KG1 (cell line): ENCODE data around the gene PAFAH1B1.

ENCODE experiments used
- DNase-seq: peaks from one replicate; lab custom pipeline; 2025; lab: John Stamatoyannopoulos, UW

Gene PAFAH1B1

GRCh38 chr17:2719861-2720260 is 126.4 kb downstream of the PAFAH1B1 start:
- DNase-seq, result no peak

GRCh38 chr17:2721603-2722002 is 128.1 kb downstream of the PAFAH1B1 start:
- DNase-seq, result no peak

GRCh38 chr17:2722611-2723010 is 129.2 kb downstream of the PAFAH1B1 start:
- DNase-seq, result no peak

DNA sequence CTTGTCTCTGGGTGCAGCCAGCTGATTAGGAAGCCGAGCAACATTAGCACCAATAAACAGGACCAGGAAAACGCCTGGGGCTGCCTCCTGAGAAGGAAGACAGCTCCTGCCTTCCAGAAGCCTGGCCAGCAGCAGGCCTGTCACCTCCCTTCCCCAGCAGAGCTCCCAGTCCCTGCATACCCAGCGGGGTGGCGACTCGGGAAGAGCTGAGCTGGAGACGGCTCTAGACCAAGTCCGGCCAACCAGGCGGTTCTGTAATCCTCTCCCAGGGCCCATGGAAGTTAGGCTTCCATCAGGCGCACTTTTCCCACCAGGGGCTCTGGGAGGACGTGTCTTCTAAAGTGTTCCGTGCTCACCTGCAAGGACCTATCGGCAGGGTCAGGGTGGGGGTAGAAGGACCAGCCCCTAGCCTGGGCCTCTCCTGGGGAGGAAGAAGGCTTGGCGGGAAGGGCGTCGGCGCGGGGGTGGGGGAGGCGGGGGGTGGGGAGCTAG is 130.1 kb downstream of the PAFAH1B1 start:
- no peak for DNase-seq

DNA sequence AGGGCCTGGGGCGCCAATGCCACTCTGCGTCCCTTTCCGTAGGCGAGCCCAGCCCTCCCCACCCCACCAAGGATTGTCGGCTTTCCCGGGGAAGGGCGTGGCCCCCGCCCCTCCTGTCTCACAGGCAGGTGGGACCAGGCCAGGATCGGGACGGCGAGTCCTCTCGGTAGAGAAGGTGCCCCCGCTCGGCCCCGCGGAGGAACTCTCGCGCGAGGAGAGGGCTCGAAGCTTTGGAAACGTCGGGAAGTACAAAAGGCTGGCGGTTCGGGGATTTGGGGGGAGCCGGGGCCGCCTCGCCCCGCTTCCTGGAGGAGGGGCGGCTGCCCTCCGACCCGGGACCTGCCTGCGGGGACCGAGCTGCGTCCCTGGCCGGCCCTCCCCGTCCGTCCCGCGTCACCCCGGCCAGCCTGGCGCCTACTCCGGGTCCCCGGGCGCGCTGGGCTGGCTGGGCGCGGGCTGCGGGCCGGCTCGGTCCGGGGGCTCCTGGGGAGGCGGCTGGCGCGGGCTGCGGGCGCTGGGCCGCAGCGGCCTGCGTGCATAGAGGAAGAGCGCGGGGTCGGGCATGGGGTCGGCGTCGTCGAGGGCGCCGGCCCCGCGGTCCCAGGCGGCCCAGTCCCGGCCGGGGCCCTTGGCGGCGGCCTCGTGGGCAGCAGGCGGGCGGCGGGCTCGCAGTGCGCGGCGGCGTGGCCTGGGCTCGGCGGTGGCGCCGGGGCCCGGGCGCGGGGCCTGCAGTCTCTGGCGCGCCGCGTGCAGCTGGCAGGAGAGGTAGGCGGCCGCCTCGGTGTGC is 130.7 kb downstream of the PAFAH1B1 start:
- DNase-seq, result no peak

- DNase-seq, result no peak
These were observed 131.3 kb downstream of the PAFAH1B1 start for GRCh38 chr17:2724784-2725164.

GRCh38 chr17:2730764-2731353 is 137.4 kb downstream of the PAFAH1B1 start:
- no peak for DNase-seq

- DNase-seq, result no peak
These were observed 138.4 kb downstream of the PAFAH1B1 start for GRCh38 chr17:2731807-2732206.

- no peak for DNase-seq
These were observed 141.5 kb downstream of the PAFAH1B1 start for GRCh38 chr17:2734939-2735338.
